Tibial nerve (tissue), 4 donors: ENCODE data around the gene MTCH1.

Experiments
- EP300 ChIP-seq, 2 donors: sonication (generic); formaldehyde crosslinking; IDR thresholded peaks; one replicate each; pipeline ENCODE4 v1.6.1; 2017; ENCODE audit warnings: antibody characterized with exemption in 2 of 2, mild to moderate bottlenecking in 1 of 2
- POLR2A ChIP-seq, 2 donors: fragments of 450-650 bp; IDR thresholded peaks; one replicate each; pipeline ENCODE4 v1.6.1; 2017; ENCODE audit warnings: antibody characterized with exemption in 2 of 2, mild to moderate bottlenecking in 2 of 2, moderate library complexity in 2 of 2
- TF ChIP-seq, protein P1 (sequence below), 5 experiments: fragments of 200-600 bp in 3 of 5; fragments of 450-650 bp in 2 of 5; sonication (generic) in 3 of 5; IDR thresholded peaks; one replicate each; pipeline ENCODE4 v1.5.1; 2016 to 2019; ENCODE audit warnings: antibody characterized with exemption in 5 of 5, mild to moderate bottlenecking in 3 of 5, moderate library complexity in 2 of 5

DNA sequence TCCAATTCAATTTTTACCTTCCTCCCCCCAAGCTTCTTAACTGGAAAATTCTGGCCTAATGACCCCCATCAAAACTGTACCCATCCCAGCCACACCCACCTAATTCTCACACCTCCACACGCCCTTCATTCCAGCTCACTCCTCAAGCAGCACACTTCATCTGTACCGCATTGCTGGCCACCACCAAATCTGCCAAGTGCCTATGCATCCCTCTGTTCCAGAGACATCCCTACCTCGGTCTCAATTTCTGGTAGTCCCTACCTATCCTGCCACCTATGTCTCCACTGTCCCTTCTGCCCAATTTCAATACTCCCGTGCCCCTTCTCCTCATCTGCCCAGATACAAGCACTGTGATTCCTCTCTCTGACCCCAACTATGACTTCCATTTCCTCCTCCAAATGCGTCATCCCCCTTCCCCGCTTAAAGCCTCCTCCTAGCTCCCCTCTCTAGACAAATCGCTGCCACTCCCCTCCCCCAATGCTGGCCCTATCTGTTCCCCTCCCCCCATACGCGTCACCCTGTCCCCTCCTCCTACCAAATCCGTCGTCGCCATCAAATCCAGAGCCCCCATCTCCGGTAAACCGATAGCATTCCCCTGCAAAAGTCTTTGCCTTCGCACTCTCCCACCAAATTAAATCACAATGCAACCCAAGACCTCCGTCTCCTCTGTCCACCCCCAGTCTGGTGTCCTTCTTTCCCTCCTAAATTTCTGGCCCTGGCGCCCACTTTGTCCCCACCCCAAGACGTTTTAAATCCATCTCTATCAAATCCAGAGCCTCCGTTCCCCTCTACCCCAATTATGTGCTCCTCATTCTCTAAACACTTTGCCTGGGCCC, 1.2 kb downstream of the MTCH1 start:
- TF ChIP-seq, protein P1, sequence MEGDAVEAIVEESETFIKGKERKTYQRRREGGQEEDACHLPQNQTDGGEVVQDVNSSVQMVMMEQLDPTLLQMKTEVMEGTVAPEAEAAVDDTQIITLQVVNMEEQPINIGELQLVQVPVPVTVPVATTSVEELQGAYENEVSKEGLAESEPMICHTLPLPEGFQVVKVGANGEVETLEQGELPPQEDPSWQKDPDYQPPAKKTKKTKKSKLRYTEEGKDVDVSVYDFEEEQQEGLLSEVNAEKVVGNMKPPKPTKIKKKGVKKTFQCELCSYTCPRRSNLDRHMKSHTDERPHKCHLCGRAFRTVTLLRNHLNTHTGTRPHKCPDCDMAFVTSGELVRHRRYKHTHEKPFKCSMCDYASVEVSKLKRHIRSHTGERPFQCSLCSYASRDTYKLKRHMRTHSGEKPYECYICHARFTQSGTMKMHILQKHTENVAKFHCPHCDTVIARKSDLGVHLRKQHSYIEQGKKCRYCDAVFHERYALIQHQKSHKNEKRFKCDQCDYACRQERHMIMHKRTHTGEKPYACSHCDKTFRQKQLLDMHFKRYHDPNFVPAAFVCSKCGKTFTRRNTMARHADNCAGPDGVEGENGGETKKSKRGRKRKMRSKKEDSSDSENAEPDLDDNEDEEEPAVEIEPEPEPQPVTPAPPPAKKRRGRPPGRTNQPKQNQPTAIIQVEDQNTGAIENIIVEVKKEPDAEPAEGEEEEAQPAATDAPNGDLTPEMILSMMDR (IDR thresholded peaks at IDR 0.05) = no peak
- TF ChIP-seq EP300 (IDR thresholded peaks at IDR 0.05) (no peak), POLR2A (IDR thresholded peaks at IDR 0.05) (no peak)
